Common myeloid progenitor, CD34-positive (primary cell): ENCODE measurements around the gene ELL2.

Experiments used
- CTCF ChIA-PET: fragments of 350-600 bp; sonication (Branson Sonifier 250); formaldehyde crosslinking; loops from one replicate; lab custom pipeline; 2021; ENCODE audit warnings: antibody characterized with exemption; lab: Charles Lee
- POLR2A ChIA-PET: fragments of 350-600 bp; sonication (Branson Sonifier 250); formaldehyde crosslinking; loops from one replicate; lab custom pipeline; 2021; ENCODE audit warnings: antibody characterized with exemption; lab: Charles Lee
- DNase-seq, 3 donors: peaks; one replicate each; pipeline versions ENCODE4 v3.0.0 to v3.0.0-alpha.2; 2013
- H3K27ac ChIP-seq, 2 experiments: 1 replicate in 1 of 2; 2 replicates in 1 of 2; pipeline ENCODE4 v1.7.0; 2013; ENCODE audit warnings: inconsistent platforms in 2 of 2, low read length in 2 of 2, mild to moderate bottlenecking in 2 of 2, low read depth in 1 of 2, moderate library complexity in 1 of 2; ENCODE audit not compliant: severe bottlenecking in 2 of 2, insufficient read depth in 1 of 2, poor library complexity in 1 of 2
- H3K27me3 ChIP-seq, 5 experiments: replicated peaks in 2 of 5; 1 replicate in 3 of 5; 2 replicates in 2 of 5; pipeline versions ENCODE4 v1.6.1 to v1.7.0; 2013; ENCODE audit warnings: low read length in 4 of 5, mild to moderate bottlenecking in 2 of 5, moderate library complexity in 2 of 5, inconsistent platforms in 1 of 5; ENCODE audit not compliant: insufficient read depth in 5 of 5, control insufficient read depth in 4 of 5
- H3K36me3 ChIP-seq, 4 experiments: 1 replicate in 2 of 4; 2 replicates in 2 of 4; pipeline versions ENCODE4 v1.6.1 to v1.7.0; 2013; ENCODE audit warnings: low read length in 3 of 4, control low read depth in 1 of 4, mild to moderate bottlenecking in 1 of 4; ENCODE audit not compliant: control insufficient read depth in 4 of 4, insufficient read depth in 4 of 4
- H3K4me1 ChIP-seq, 4 experiments: 1 replicate in 3 of 4; 2 replicates in 1 of 4; pipeline versions ENCODE4 v1.6.1 to v1.7.1; 2013; ENCODE audit warnings: low read length in 3 of 4, mild to moderate bottlenecking in 3 of 4, control low read depth in 1 of 4, inconsistent platforms in 1 of 4, moderate library complexity in 1 of 4; ENCODE audit not compliant: control insufficient read depth in 4 of 4, insufficient read depth in 4 of 4; ENCODE audit errors: control extremely low read depth in 1 of 4
- H3K4me3 ChIP-seq, 7 experiments: 1 replicate in 4 of 7; 2 replicates in 3 of 7; pipeline versions ENCODE4 v1.5.1 to v1.7.0; 2013; ENCODE audit warnings: mild to moderate bottlenecking in 7 of 7, low read length in 6 of 7, moderate library complexity in 6 of 7, inconsistent platforms in 2 of 7, low read depth in 2 of 7, control low read depth in 1 of 7; ENCODE audit not compliant: insufficient read depth in 4 of 7, control insufficient read depth in 1 of 7; ENCODE audit errors: extremely low read depth in 1 of 7
- H3K9me3 ChIP-seq, 5 experiments: 1 replicate in 4 of 5; 2 replicates in 1 of 5; pipeline versions ENCODE4 v1.6.1 to v1.7.1; 2013; ENCODE audit warnings: low read length in 4 of 5, mild to moderate bottlenecking in 2 of 5, inconsistent platforms in 1 of 5, low read depth in 1 of 5, moderate library complexity in 1 of 5; ENCODE audit not compliant: control insufficient read depth in 4 of 5, insufficient read depth in 2 of 5; ENCODE audit errors: control extremely low read depth in 1 of 5
- WGBS: methylation state at CpG from one replicate; pipeline ENCODE4 v1.1.5; 2013; ENCODE audit not compliant: insufficient coverage; 5-methylcytosine and 5-hydroxymethylcytosine counted together

The ELL2 gene

GRCh38 chr5:95861221-95861863 is 100.3 kb downstream of the ELL2 start:
- no peaks in the 10 kb centered on the region for H3K36me3 ChIP-seq
- CTCF ChIA-PET: interaction anchor here (1.2 to 3.1 kb wide), 8 partner anchors 8 to 475 kb away, joined by 3 to 8 read pairs (median 4); no protein-coding TSS in a partner anchor
- under 1% methylated on average over 14 of the region's 14 CpGs for WGBS

DNA sequence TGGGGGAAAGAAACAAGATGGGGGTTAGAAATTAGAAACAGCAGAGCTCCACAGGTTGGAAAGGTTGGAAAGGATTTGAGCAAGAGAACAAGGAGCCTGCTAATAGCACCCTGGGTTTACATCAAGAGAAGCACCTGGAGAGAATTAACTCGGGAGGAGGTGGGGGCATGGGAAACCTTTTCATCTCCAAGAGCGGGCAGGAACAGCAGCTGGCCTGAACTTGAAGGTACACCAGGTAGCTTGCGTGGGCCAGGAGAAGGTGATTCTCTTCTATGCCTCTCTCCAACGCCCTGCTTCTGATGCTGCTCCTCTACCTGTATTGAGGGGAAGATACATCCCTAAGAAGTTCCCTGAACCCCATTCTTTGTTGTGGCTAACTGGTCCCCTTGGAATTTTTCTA is 102.0 kb downstream of the ELL2 start:
- no peaks in the 10 kb centered on the region for H3K9me3 ChIP-seq
- H3K27me3 ChIP-seq: no peaks in the 10 kb centered on the region
- no peak for DNase-seq
- no peaks in the 10 kb centered on the region for H3K36me3 ChIP-seq
- no peak overlapping the region for H3K4me3 ChIP-seq
- 100% methylated on average over 3 of the region's 4 CpGs for WGBS
- POLR2A ChIA-PET: no interaction called here
- peaks cover 6 to 28% (median 17%) of the 10 kb centered on the region in 4 experiments for H3K4me1 ChIP-seq
- CTCF ChIA-PET: interaction anchor here (0.8 to 3.9 kb wide), 9 partner anchors 11 to 743 kb away, joined by 3 to 52 read pairs (median 7); partner anchors contain the start of gene ELL2
- H3K27ac ChIP-seq: no peak overlapping the region

More at GRCh38 chr5:95861221-95861863, 100.3 kb downstream of the ELL2 start:
- Histone ChIP-seq H3K4me3 (peak overlapping the region in 2 of 7 experiments; percentile 27 to 51), H3K27ac (no peak overlapping the region), H3K9me3 (no peaks in the 10 kb centered on the region), H3K27me3 (no peaks in the 10 kb centered on the region), H3K4me1 (peaks cover 6 to 28% (median 17%) of the 10 kb centered on the region in 4 experiments)
- POLR2A ChIA-PET: no interaction called here
- DNase-seq: peak in 2 of 3 donors; percentile 53 to 66

- Histone ChIP-seq H3K27me3 (no peaks in the 10 kb centered on the region), H3K27ac (no peak overlapping the region), H3K9me3 (no peaks in the 10 kb centered on the region), H3K36me3 (no peaks in the 10 kb centered on the region), H3K4me1 (peaks cover 6 to 28% (median 17%) of the 10 kb centered on the region in 4 experiments), H3K4me3 (peak overlapping the region in 4 of 7 experiments; percentile 11 to 70 (median 35))
- peak; percentile 92 to 96 (median 96) for DNase-seq
- WGBS: 18% methylated on average over 26 of the region's 28 CpGs
- CTCF ChIA-PET: interaction anchor here (1.1 to 3.9 kb wide), 10 partner anchors 10 to 745 kb away, joined by 3 to 52 read pairs (median 6); partner anchors contain the start of gene ELL2
- POLR2A ChIA-PET: no interaction called here
These were observed 102.7 kb downstream of the ELL2 start for GRCh38 chr5:95858661-95859595.

DNA sequence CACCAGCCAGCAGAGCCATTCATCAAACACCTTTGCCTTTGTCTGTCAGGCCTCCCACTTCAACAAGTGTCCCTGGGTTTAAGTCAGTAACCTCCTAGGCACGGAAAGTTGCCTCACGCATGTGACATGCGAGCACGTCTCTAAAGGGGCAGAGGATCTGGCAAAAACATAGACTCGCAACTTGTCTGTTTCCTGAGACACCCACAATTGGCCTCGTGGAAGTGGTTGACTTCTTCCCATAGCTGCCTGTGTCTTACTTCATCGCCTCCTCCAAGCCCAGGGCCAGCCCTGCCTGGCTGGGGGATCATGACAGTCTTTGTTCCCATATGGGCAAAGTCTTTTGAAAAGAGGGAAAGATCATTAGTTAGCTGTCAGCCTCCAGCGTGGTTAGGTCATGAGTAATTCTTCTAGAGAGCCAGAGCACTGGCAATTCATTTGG is 103.6 kb downstream of the ELL2 start:
- ChIA-PET POLR2A (no interaction called here), CTCF (interaction anchor here (0.6 to 3.9 kb wide), 8 partner anchors 23 to 746 kb away, joined by 3 to 52 read pairs (median 4); partner anchors contain the start of gene ELL2)
- no peak for DNase-seq
- Histone ChIP-seq H3K36me3 (no peaks in the 10 kb centered on the region), H3K4me1 (peaks cover 6 to 22% (median 15%) of the 10 kb centered on the region in 4 experiments), H3K9me3 (no peaks in the 10 kb centered on the region), H3K27me3 (no peaks in the 10 kb centered on the region), H3K27ac (no peak overlapping the region), H3K4me3 (no peak overlapping the region)
- 67% methylated on average over 7 of the region's 8 CpGs for WGBS

- no peaks in the 10 kb centered on the region for H3K9me3 ChIP-seq
- H3K4me3 ChIP-seq: no peak overlapping the region
- no peaks in the 10 kb centered on the region for H3K27me3 ChIP-seq
- H3K36me3 ChIP-seq: no peaks in the 10 kb centered on the region
- H3K27ac ChIP-seq: no peak overlapping the region
- no peak for DNase-seq
- 94% methylated on average over 10 of the region's 12 CpGs for WGBS
- ChIA-PET CTCF (interaction anchor here (0.6 to 3.9 kb wide), 12 partner anchors 9 to 746 kb away, joined by 3 to 52 read pairs (median 4); partner anchors contain the start of gene ELL2), POLR2A (interaction anchor here (0.6 to 0.7 kb wide), 2 partner anchors 54 to 84 kb away, joined by 3 to 4 read pairs; no protein-coding TSS in a partner anchor)
- peaks cover 6 to 20% (median 15%) of the 10 kb centered on the region in 4 experiments for H3K4me1 ChIP-seq
These were observed 104.3 kb downstream of the ELL2 start for GRCh38 chr5:95857185-95857945.

DNA sequence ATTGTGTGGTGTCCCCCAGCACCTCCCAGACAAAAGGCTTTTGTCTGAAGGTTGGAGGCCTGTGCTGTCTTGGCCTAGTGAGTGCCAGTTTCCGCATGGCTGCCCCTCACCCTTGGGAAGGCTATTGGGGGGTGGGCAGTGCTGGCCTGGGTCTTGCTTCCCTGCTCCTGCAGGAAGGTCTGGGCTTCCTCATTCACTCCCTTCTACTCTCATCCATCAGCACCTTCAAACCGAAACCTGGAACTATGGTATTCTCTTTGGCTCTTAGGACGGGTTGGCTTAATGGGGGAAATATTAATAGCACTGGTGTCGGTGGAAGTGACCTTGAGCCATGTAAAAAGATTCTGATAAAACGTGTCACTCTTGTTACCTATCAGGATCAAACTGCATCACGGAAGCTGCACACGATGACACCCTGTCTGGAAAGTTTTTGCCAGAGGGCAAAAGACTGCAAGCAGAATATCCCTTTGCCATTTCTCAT is 105.1 kb downstream of the ELL2 start:
- no peak overlapping the region for H3K27ac ChIP-seq
- 97% methylated on average over 4 of the region's 7 CpGs for WGBS
- CTCF ChIA-PET: interaction anchor here (0.8 to 3.9 kb wide), 8 partner anchors 8 to 747 kb away, joined by 3 to 52 read pairs (median 4); partner anchors contain the start of gene ELL2
- H3K4me3 ChIP-seq: no peak overlapping the region
- DNase-seq: no peak
- peaks cover 3 to 16% (median 10%) of the 10 kb centered on the region in 4 experiments for H3K4me1 ChIP-seq
- no peaks in the 10 kb centered on the region for H3K36me3 ChIP-seq
- no peaks in the 10 kb centered on the region for H3K27me3 ChIP-seq
- POLR2A ChIA-PET: no interaction called here
- no peaks in the 10 kb centered on the region for H3K9me3 ChIP-seq
